Measurements from ENCODE around the gene RAB3D.

RAB3D gene

DNA sequence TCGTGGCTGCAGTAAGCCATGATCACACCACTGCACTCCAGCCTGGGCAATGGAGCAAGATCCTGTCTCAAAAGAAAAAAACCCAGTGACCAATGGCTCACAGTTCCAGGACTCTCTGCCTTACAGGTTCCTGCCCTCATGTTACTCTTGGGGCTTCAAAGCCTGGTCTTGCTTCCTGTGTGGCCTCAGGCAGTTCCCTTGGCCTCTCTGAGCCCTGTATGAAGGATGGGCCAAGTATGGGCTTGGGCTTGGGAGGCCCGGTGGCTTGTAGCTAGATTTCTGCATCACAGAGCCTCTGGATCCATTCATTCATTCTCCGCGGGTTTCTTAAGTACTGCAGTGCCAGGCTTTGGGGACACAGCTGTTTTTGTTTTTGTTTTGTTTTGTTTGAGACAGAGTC lies 44.3 kb downstream of the RAB3D start:
- no peak for DNase-seq (ENCODE audit: low spot score)

DNA sequence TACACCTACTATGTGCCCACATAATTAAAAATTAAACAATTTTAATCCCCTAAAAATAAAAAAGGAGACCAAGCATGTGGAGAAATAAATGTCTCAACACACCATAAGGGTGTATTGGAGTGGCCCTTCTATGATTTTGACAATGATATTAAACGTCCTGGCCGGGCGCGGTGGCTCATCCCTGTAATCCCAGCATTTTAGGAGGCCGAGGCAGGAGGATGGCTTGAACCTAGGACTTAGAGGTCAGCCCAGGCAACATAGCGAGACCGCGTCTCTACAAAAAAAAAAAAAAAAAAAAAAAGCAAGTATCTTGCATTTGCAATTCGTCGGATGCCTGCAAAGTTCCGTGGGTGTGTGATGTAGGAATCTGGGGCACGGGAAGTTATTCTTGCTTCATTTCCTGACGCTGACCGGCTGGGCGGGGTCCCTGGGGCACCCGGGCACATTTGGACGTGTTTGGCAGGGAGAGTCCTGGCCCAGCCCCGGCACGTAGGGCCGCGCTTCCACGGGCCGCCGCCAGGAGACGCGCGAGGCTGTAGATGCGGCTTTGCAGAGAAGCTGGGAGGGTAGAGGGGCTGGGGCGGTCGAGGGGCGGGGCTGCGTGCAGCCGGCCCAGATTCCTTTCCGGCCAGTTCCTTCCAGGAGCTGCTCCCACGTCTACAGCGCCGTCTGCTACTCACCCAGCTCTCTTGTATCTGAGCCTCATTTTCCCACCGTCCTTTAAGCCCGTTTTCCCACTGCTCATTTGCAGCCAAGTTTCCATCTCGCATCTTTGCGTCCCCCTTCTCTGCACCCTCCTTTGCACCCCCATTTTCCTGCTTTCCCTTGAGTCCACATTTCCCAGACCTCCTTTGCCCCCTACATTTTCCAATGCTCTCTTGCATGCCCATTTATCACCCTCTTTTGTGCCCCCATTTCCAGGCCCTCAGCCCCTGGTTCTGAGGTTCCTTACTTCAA lies 45.7 kb downstream of the RAB3D start:
- DNase-seq (ENCODE audit: low spot score), result peak; percentile 88

DNA sequence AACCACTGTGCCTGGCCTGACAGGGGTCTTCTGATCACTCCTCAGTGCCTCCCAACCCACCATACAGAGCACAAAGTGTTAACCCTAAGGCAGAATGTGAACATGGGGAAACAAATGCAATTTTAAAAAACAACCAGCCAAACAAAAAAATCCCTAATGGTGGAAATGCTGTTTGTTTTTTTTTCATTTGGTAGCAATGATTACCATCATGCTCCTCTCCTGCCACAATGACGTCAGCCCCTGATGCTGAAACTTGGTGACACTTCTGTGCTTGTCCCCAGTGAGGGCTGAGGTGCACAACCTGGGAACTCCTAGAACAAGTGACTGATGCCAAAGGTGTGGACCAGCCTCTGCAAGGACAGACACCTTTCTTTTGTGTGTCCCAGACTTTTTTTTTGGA lies 47.5 kb downstream of the RAB3D start:
- DNase-seq (ENCODE audit: low spot score), result no peak

DNA sequence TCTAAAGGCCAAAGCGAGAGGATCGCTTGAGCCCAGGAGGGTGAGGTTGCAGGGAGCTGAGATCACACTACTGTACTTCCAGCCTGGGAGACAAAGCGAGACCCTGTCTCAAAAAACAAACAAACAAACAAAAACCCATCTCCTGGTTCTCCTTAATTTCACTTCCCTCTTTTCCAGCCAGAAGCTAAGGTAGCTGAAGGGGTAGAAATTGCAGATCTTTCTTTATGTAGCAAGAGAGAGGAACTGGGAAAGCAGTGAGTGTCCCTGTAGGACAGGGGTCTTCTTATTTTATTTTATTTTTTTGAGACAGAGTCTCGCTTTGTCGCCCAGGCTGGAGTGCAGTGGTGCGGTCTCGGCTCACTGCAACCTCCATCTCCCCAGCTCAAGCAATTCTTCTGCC lies 48.0 kb downstream of the RAB3D start:
- DNase-seq (ENCODE audit: low spot score), result no peak

DNA sequence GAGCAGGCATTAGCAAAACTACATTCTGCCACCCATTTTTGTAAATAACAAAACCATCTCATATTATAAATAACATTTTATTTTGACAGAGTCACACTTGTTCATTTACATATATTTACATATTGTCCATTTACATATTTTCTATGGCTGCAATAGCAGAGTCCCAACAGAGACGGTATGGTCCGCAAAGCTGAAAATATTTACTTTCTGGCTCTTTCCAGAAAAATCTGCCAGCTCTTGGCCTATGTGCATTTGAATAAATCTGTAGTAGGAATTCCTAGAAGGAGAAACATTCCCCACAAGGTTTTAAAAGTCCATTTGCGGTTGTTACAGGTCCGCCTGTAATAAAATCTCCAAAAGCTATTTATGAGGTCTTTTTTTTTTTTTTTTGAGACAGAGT lies 49.2 kb downstream of the RAB3D start:
- DNase-seq (ENCODE audit: low spot score), result no peak

DNA sequence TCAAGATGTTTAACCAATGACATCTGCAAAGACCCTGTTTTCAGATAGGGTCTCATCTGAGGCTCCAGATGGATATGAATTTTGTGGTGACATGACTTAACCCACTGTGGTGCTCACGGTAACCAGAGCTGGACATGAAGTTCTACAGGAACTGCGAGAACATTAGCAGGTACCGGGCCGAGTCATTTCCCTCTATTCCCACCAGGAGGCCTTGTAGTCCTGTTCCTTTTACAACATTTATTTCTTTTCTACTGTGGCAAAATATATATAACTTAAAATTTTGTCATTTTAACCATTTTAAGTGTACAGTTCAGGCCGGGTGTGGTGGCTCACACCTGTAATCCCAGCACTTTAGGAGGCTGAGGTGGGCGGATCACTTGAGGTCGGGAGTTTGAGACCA lies 51.1 kb downstream of the RAB3D start:
- no peak for DNase-seq (ENCODE audit: low spot score)

DNA sequence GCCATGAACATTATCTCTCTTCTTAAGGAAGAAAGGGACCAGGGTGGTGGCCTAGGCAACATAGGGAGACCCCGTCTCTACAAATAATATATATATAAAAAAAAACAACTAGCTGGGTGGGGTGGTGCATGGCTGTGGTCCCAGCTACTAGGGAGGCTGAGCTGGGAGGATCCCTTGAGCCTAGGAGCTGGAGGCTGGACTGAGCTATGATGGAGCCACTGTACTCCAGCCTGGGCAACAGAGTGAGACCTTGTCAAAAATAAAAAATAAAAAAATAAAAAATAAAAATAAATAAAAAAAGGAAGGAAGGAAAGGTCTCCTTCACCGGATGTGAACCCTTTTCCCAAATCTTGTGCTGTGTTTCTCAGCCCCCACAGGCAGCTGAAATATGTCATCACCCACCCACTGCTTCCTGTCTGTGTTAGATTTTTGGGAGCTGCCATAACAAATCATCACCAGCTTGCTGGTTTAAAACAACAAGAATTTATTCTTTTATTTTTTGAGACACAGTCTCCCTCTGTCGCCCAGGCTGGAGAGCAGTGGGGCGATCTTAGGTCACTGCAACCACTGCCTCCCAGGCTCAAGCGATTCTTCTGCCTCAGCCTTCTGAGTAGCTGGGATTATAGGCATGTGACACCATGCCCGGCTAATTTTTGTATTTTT lies 53.0 kb downstream of the RAB3D start:
- DNase-seq (ENCODE audit: low spot score), result no peak

DNA sequence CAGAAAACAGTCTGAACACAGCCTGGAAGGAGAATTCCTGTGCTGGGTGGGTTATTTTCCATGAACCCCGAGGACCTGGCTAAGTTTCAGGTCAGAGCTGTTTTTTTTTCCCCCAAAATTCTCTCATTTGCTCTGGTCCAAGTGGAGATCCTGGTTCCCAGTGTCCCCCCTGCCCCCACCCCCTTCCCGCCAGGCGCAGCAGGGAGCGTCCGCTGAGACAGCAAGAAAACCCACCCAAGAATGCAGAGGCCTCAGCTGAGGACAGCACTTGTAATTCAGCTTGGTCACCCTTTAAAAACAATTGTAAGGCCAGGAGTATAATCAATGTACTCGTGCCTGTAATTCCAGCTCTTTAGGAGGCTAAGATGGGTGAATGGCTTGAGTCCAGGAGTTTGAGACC lies 54.9 kb downstream of the RAB3D start:
- DNase-seq (ENCODE audit: low spot score), result no peak

DNA sequence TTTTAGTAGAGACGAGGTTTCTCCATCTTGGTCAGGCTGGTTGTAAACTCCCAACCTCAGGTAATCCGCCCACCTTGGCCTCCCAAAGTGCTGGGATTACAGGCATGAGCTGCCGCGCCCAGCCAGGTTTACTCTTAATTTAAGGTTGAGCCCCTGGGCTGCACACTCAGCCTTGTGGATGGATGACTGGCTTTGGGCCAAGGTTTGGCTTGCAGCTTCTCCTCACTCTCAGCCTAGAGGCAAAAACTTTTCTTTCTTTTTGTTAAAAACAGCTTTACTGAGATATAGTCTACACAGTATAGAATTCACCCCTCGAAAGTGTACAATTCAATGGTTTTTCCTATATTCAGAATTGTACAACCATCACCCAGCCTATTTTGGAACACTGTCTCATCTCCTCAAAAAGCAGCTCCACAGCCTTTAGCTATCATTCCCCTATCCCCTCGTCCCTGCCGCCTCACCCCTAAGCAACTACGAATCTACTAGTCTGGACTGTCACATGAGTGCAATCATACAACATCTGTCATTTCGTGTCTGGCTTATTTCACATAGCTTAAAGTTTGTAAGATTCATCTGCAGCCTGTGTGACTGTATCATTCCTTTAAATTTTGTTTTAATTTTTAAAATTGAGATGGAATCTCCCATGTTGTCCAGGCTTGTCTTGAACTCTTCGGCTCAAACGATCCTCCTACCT lies 58.0 kb downstream of the RAB3D start:
- no peak for DNase-seq (ENCODE audit: low spot score)

DNA sequence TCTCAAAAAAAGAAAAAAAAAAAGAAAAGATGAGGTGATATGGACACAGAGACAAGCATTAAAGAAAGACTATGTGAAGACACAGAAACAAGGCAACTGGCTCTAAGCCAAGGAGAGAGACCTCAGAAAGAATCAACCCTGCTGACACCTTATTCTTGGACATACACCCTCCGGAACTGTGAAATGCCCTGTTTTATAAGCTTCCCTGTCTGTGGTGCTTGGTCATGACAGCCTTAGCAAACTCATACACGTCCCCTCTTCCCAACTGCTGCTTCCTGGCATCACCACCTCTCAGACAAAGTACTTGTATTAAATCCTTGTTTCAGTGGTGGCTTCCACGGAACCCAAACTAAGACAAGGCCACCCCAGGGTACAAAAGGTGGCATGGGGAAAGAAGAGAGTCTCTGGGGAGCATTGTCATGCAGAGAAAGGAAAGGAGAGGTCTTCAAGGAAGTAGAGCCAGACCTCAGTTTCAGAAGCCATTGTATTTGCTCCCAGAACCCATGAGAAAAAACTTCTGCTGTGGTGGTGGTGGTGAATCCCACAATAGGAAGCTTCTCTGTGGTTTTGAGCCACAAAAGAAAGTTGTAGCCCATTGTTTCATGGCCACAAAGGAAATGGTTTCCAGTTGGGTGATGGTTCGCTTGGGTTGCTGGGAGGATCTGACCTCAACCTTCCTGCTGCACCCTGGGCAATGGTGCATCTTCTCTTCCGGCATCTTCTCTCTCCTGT lies 59.8 kb downstream of the RAB3D start:
- no peak for DNase-seq (ENCODE audit: low spot score)

DNA sequence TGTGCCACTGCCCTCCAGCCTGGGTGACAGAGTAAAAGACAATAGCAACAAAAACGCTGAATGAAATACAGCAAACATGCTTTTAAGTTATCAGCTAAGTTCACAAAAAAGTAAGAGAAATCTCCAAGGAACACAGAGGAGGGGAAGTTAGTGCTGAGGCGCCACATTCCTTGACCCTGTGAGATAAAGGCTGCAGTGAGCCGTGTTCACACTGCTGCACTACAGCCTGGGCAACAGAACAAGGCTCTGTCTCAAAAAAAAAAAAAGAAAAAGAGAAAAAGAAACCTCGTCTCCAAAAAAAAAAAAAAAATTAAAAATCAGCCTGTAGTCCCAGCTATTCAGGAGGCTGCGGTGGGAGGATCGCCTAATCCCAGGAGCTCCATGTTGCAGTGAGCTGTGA lies 60.8 kb downstream of the RAB3D start:
- DNase-seq (ENCODE audit: low spot score), result no peak

DNA sequence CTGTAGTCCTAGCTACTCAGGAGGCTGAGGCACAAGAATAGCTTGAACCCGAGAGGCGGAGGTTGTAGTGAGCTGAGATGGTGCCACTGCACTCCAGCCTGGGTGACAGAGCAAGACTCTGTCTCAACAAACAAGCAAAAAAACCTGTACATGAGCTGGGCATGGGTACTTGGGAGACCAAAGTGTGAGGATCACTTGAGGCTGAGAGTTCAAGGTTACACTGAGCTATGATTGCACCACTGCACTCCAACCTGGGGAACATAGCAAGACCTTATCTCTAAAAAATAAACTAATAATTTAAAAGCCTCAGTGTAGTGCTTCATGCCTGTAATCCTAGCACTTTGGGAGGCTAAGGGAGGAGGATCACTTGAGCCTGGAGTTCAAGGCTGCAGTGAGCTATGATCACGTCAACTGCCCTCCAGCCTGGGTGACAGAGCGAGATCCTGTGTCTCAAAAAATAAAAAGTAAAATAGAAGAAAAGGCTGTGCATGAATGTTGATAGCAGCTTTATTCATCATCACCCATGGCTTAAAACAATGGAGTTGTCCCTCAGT lies 64.8 kb downstream of the RAB3D start:
- no peak for DNase-seq (ENCODE audit: low spot score)

DNA sequence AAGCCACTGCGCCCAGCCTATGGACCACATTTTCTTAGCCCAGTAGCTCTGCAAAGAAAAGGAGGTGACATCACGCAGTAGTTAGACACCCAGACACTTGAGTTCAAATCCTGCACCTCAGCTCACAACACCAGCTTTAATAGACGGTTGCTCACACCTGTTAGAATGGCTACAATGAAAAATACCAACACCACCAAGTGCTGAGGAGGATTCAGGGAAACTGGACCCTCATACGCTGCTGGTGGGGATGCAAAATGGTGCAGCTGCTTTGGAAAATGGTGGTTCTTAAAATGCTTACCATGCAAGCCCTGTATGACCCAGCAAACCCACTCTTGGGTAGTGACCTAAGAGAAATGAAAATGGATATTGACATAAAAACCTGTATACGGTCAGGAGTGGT lies 65.5 kb downstream of the RAB3D start:
- no peak for DNase-seq (ENCODE audit: low spot score)

DNA sequence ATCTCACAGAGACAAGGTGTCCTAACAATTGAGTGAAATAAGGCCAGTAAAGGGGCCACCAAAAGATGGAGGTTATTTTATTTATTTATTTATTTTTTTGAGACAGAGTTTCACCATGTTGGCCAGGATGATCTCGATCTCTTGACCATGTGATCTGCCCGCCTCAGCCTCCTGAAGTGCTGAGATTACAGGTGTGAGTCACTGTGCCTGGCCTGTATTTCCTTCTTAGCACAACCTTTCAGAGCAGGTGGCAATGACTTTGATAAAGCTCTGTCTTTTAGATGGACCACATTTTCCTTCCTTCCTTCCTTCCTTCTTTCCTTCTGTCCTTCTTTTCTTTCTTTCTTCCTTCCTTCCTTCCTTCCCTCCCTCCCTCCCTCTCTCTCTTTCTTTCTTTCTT lies 66.2 kb downstream of the RAB3D start:
- DNase-seq (ENCODE audit: low spot score), result no peak
